Mesendoderm (in vitro differentiated cells): ENCODE measurements around the gene ANK3.

Experiments used
- DNase-seq: peaks from one replicate; pipeline ENCODE4 v3.0.0; 2013
- H2AK5ac ChIP-seq: 2 replicates; pipeline ENCODE4 v1.6.1; 2013; ENCODE audit warnings: low read length, inconsistent platforms
- H2BK120ac ChIP-seq: 2 replicates; pipeline ENCODE4 v1.6.1; 2013; ENCODE audit warnings: low read depth, mild to moderate bottlenecking, low read length, moderate library complexity, mixed read lengths
- H2BK15ac ChIP-seq: replicated peaks from 2 replicates; pipeline ENCODE4 v1.6.1; 2013; ENCODE audit warnings: low read depth, mild to moderate bottlenecking, moderate library complexity
- H2BK5ac ChIP-seq: 2 replicates; pipeline ENCODE4 v1.6.1; 2013; ENCODE audit warnings: low read length, inconsistent platforms
- H3K18ac ChIP-seq: 2 replicates; pipeline ENCODE4 v1.6.1; 2013; ENCODE audit warnings: mild to moderate bottlenecking, low read length, mixed read lengths
- H3K23ac ChIP-seq: one replicate; pipeline ENCODE4 v1.6.1; 2013; ENCODE audit warnings: low read length
- H3K27ac ChIP-seq: 2 replicates; pipeline ENCODE4 v1.5.1; 2013; ENCODE audit warnings: low read depth, mild to moderate bottlenecking, inconsistent platforms, low read length, moderate library complexity
- H3K27me3 ChIP-seq: 2 replicates; pipeline ENCODE4 v1.6.1; 2013; ENCODE audit warnings: low read length, control low read depth, mild to moderate bottlenecking, inconsistent platforms; ENCODE audit not compliant: insufficient read depth, poor library complexity
- H3K36me3 ChIP-seq: 2 replicates; pipeline ENCODE4 v1.6.1; 2013; ENCODE audit warnings: low read length, inconsistent platforms; ENCODE audit not compliant: control insufficient read depth, insufficient read depth
- H3K4ac ChIP-seq: one replicate; pipeline ENCODE4 v1.6.1; 2013; ENCODE audit warnings: low read depth, mild to moderate bottlenecking, low read length, moderate library complexity
- H3K4me1 ChIP-seq: 2 replicates; pipeline ENCODE4 v1.6.1; 2013; ENCODE audit warnings: low read depth, low read length, inconsistent platforms; ENCODE audit not compliant: control insufficient read depth
- H3K4me2 ChIP-seq: 2 replicates; pipeline ENCODE4 v1.6.1; 2013; ENCODE audit warnings: low read length
- H3K4me3 ChIP-seq: 2 replicates; pipeline ENCODE4 v1.5.1; 2013; ENCODE audit warnings: mild to moderate bottlenecking, low read length
- H3K56ac ChIP-seq: one replicate; pipeline ENCODE4 v1.6.1; 2013; ENCODE audit warnings: low read length
- H3K79me1 ChIP-seq: 2 replicates; pipeline ENCODE4 v1.6.1; 2013; ENCODE audit warnings: low read length, inconsistent platforms
- H3K79me2 ChIP-seq: 2 replicates; pipeline ENCODE4 v1.6.1; 2013; ENCODE audit warnings: mild to moderate bottlenecking, low read length; ENCODE audit not compliant: control insufficient read depth, insufficient read depth
- H3K9ac ChIP-seq: 2 replicates; pipeline ENCODE4 v1.6.1; 2013; ENCODE audit warnings: low read length, inconsistent platforms
- H4K5ac ChIP-seq: one replicate; pipeline ENCODE4 v1.6.1; 2013; ENCODE audit warnings: low read length
- H4K8ac ChIP-seq: one replicate; pipeline ENCODE4 v1.6.1; 2013; ENCODE audit warnings: low read depth, mild to moderate bottlenecking, control low read depth, low read length, moderate library complexity
- WGBS: extraction: QIAGEN DNeasy Blood & Tissue Kit; methylation state at CpG from one replicate; pipeline ENCODE4 v1.1.7; 2013; ENCODE audit warnings: low lambda C conversion rate, missing lambda C conversion rate; ENCODE audit not compliant: insufficient coverage; ENCODE audit errors: extremely low coverage; 5-methylcytosine and 5-hydroxymethylcytosine counted together

Gene ANK3

GRCh38 chr10:60429084-60429849 lies 39.6 kb upstream of the ANK3 start:
- no peak overlapping the region for H2BK5ac ChIP-seq
- no peak overlapping the region for H2BK120ac ChIP-seq
- no peak overlapping the region for H3K27ac ChIP-seq
- H3K27me3 ChIP-seq: no peaks in the 10 kb centered on the region
- H3K4me1 ChIP-seq: peaks cover 3% of the 10 kb centered on the region
- no peaks in the 10 kb centered on the region for H3K79me2 ChIP-seq
- no peak overlapping the region for H3K4me2 ChIP-seq
- WGBS: no CpG with 5 or more reads among the region's 2 CpGs
- H3K36me3 ChIP-seq: no peaks in the 10 kb centered on the region
- no peak overlapping the region for H2AK5ac ChIP-seq
- no peaks in the 10 kb centered on the region for H3K79me1 ChIP-seq
- no peak overlapping the region for H2BK15ac ChIP-seq
- H3K18ac ChIP-seq: peak overlapping the region; percentile 28
- no peak overlapping the region for H3K4me3 ChIP-seq
- H3K9ac ChIP-seq: no peak overlapping the region
- no peak overlapping the region for H4K8ac ChIP-seq
- H3K23ac ChIP-seq: no peak overlapping the region
- H4K5ac ChIP-seq: no peak overlapping the region
- no peak overlapping the region for H3K4ac ChIP-seq
- no peak overlapping the region for H3K56ac ChIP-seq
- DNase-seq: no peak

GRCh38 chr10:60428387-60428737 lies 38.7 kb upstream of the ANK3 start:
- H3K4me3 ChIP-seq: no peak overlapping the region

GRCh38 chr10:60427709-60428386 lies 38.2 kb upstream of the ANK3 start:
- WGBS: no CpG with 5 or more reads among the region's 3 CpGs
- Histone ChIP-seq H3K18ac (no peak overlapping the region), H3K4me2 (no peak overlapping the region), H3K4ac (no peak overlapping the region), H3K27ac (no peak overlapping the region), H2BK15ac (no peak overlapping the region), H3K4me3 (no peak overlapping the region), H2AK5ac (no peak overlapping the region), H3K4me1 (peaks cover 3% of the 10 kb centered on the region), H3K36me3 (no peaks in the 10 kb centered on the region), H3K23ac (no peak overlapping the region), H3K27me3 (no peaks in the 10 kb centered on the region), H3K9ac (no peak overlapping the region), H3K79me2 (no peaks in the 10 kb centered on the region), H4K5ac (no peak overlapping the region), H2BK5ac (no peak overlapping the region), H4K8ac (no peak overlapping the region), H2BK120ac (no peak overlapping the region), H3K79me1 (no peaks in the 10 kb centered on the region), H3K56ac (no peak overlapping the region)
- no peak for DNase-seq

More at GRCh38 chr10:60428387-60428737, 38.7 kb upstream of the ANK3 start:
- no peak for DNase-seq
- Histone ChIP-seq H3K18ac (no peak overlapping the region), H3K9ac (no peak overlapping the region), H3K56ac (no peak overlapping the region), H3K36me3 (no peaks in the 10 kb centered on the region), H3K4me1 (peaks cover 3% of the 10 kb centered on the region), H3K4ac (no peak overlapping the region), H2BK5ac (no peak overlapping the region), H4K8ac (no peak overlapping the region), H3K79me1 (no peaks in the 10 kb centered on the region), H2AK5ac (no peak overlapping the region), H2BK15ac (no peak overlapping the region), H3K27me3 (no peaks in the 10 kb centered on the region), H3K4me2 (no peak overlapping the region), H3K27ac (no peak overlapping the region), H3K23ac (no peak overlapping the region), H2BK120ac (no peak overlapping the region), H4K5ac (no peak overlapping the region), H3K79me2 (no peaks in the 10 kb centered on the region)
- no CpG with 5 or more reads among the region's 3 CpGs for WGBS

- Histone ChIP-seq H4K5ac (no peak overlapping the region), H3K9ac (no peak overlapping the region), H3K4ac (no peak overlapping the region), H3K36me3 (no peaks in the 10 kb centered on the region), H3K4me1 (peaks cover 3% of the 10 kb centered on the region), H3K79me2 (no peaks in the 10 kb centered on the region), H3K79me1 (no peaks in the 10 kb centered on the region), H4K8ac (no peak overlapping the region), H2BK5ac (no peak overlapping the region), H3K27ac (no peak overlapping the region), H3K23ac (no peak overlapping the region), H2AK5ac (no peak overlapping the region), H3K27me3 (no peaks in the 10 kb centered on the region), H3K18ac (no peak overlapping the region), H3K4me2 (no peak overlapping the region), H3K56ac (no peak overlapping the region), H2BK15ac (no peak overlapping the region), H2BK120ac (no peak overlapping the region), H3K4me3 (no peak overlapping the region)
- no CpG with 5 or more reads among the region's 1 CpG for WGBS
- DNase-seq: no peak
These were observed 37.5 kb upstream of the ANK3 start for GRCh38 chr10:60427148-60427547.

- WGBS: no CpG with 5 or more reads among the region's 2 CpGs
- Histone ChIP-seq H3K23ac (no peak overlapping the region), H3K79me1 (no peaks in the 10 kb centered on the region), H3K56ac (no peak overlapping the region), H3K27ac (no peak overlapping the region), H4K8ac (no peak overlapping the region), H3K36me3 (no peaks in the 10 kb centered on the region), H3K4me2 (no peak overlapping the region), H3K9ac (no peak overlapping the region), H3K4ac (no peak overlapping the region), H3K4me3 (no peak overlapping the region), H2AK5ac (no peak overlapping the region), H2BK15ac (no peak overlapping the region), H3K79me2 (no peaks in the 10 kb centered on the region), H3K4me1 (peaks cover 3% of the 10 kb centered on the region), H4K5ac (no peak overlapping the region), H2BK5ac (no peak overlapping the region), H3K27me3 (no peaks in the 10 kb centered on the region), H3K18ac (no peak overlapping the region), H2BK120ac (no peak overlapping the region)
- no peak for DNase-seq
These were observed 36.8 kb upstream of the ANK3 start for GRCh38 chr10:60426425-60426824.
